HG03571 (cell line): ENCODE measurements around the gene IFIT1B.
"Not testable (repeated sequence)": the region's sequence is repeated elsewhere in the genome, so short reads cannot be mapped to it uniquely, and the experiment has no call there.

Experiments used
- ATAC-seq: cut with Tn5 transposase; IDR thresholded peaks from one replicate; pipeline ENCODE4 v1.9.1; 2021; ENCODE audit not compliant: unreplicated experiment

IFIT1B gene

DNA sequence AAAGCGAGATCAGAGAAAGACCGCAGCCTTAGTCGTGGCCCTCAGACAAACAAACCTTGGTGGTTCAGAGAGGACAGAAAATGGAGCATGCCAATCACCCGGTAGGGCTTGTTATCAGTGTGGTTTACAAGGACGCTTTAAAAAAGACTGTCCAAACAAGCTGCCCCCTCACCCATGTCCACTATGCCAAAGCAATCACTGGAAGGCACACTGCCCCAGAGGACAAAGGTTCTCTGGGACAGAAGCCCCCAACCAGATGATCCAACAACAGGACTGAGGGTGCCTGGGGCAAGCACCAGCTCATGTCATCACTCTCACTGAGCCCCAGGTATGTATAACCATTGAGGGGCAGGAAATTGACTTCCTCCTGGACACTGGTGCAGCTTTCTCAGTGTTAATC, 31.4 kb downstream of the IFIT1B start:
- ATAC-seq: not testable (repeated sequence)

DNA sequence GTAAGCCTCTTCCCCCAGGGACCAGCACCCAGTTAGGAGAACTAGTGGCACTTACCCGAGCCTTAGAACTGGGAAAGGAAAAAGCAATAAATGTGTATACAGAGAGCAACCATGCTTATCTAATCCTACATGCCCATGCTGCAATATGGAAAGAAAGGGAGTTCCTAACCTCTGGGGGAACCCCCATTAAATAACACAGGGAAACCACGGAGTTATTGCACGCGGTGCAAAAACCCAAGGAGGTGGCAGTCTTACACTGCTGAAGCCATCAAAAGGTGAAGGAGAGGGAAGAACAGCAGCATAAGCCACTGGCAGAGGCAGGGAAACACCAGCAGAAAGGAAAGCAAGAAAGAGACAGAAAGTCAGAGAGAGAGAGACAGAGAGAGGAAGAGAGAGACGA, 32.7 kb downstream of the IFIT1B start:
- not testable (repeated sequence) for ATAC-seq

DNA sequence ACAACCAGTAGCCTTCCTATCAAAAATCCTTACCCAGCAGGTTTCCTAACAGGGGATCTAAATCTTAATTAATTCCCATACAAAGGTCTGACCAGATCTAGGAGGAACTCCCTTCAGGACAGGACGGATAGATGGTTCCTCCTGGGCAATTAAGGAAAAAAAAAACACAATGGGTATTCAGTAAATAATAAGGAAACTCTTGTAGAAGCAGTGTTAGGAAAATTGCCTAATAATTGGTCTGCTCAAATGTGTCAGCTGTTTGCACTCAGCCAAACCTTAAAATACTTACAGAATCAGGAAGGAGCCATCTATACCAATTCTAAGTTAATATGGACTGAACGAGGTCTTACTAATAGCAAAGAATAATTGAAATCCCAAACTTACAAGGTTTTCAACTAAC, 33.3 kb downstream of the IFIT1B start:
- not testable (repeated sequence) for ATAC-seq

DNA sequence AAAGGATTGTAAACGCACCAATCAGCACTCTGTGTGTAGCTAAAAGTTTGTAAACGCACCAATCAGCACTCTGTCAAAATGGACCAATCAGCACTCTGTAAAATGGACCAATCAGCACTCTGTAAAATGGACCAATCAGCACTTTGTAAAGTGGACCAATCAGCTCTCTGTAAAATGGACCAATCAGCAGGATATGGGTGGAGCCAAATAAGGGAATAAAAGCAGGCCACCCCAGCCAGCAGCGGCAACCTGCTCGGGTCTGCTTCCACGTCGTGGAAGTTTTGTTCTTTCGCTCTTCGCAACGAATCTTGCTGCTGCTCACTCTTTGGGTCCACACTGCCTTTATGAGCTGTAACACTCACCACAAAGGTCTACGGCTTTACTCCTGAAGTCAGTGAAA, 34.4 kb downstream of the IFIT1B start:
- ATAC-seq: not testable (repeated sequence)

DNA sequence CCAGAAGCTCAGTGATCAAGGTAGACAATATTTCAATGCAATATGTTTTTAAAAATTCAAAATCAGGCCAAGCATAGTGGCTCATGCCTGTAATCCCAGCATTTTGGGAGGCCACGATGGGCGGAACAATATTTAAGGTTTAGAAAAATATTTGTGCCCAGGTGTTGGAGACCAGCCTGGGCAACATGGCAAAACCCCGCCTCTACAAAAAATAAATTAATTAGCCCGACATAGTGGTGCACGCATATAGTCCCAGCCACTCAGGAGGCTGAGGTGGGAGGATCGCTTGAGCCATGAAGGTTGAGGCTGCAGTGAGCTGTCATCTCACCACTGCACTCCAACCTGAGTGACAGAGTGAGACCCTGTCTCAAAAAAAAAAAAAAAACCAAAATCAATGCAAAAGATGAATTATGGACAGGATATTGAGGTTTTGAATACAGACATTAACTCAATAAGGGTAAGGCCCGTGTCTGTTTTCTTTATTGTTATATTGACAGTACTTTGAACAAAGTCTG, 35.6 kb downstream of the IFIT1B start:
- no peak for ATAC-seq

DNA sequence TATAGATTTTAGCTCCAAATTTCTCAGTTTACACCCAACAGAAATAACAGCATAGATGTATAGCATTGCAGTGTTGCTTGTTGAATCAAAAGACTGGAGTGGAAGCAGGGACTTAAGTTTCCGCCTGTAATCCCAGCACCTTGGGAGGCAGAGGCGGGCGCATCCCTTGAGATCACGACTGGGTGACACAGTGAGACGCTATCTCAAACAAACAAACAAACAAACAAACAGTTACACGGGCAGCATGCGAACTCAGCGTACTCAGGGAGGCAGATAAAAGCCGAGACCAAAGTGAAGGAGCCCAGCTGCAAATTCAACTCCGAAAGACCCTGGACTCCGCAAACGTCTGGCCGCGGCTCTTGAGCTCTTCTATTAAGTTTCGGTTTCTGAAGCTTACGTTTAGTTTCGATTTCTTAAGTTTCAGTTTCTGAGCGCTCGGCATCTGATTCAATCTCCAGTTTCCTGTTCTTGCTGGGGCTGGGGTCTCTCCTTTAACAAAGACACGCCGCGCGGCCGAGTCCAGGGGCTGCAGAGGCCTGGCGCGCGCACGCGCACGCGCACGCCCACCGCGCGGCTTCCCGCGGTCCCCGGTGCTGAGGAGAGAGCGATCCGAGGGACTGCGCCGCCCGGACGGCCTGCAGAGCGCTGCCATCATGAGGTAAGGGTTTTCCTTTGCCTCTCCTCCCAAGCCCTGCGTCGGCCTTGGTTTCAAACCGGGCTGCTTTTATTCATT, 36.5 kb downstream of the IFIT1B start, which contains the start of gene IFIT5:
Gene IFIT5, plus strand, starts transcription at position 423 of the 733 bp plus-strand sequence. Its CDS starts 231 bp downstream, at position 654.
- peak; percentile 80 for ATAC-seq

DNA sequence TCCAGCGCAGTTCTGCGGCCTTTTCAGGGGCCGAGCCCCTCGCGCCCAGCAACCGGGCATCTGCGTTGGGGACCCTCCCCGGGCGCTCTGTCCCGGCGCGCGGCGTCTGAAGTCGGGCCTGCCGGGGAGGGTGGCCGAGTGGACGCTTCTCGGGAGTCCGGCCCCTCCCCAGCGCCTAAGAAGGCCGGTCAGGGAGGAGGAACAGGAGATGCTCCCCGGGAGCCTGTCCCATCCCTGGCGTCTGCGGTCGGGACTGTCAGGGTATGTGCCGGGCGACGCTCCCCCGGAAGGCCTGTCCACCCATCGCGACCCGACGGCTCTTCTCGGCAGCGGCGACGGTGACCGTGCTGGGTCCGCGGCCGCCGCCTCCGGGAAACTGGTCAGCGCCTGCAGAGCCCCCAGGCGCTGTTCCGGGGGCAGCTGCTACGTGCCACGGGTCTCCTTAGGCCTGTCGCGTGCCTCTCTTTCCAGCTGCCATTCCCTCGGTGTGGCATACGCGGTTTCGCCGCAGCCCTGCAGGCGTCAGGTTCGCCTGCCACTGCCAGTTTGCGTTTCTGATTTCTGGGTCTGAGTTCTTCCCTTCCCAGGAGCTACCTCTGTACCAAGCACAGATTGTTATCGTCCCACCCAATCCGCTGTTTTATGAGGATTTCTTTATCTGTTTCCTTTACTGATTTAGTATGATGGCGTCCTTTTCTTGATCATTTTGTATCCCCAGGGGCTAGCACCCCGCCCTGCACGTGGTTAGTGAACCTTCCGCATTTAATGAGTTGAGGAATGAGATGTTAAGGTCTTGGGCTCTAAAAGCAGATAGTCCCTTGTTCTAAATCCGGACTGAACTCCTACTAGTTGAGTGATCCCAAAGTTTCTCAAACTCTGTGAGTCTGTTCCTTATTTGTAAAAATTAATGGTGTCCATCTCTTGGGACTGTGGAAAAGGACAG, 37.3 kb downstream of the IFIT1B start:
- peak; percentile 35 for ATAC-seq

DNA sequence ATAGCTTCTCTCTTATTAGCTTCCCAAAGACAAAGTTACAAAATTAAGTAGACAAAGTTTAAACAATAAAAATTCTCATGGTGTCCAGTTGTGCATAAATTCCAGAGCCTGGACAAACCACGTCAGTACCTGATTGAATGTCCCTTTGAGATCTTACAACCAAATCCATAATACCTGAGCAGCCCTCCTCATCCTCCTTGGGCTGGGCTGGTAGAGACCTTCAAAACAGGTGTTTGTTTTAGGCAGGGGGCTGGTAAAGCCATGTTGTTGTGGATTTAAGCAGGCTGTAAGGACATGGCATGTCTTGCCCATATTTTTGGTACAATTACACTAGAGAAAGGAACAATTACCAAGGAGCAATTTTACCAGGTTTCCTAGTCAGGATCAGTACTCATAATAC, 38.6 kb downstream of the IFIT1B start:
- no peak for ATAC-seq

DNA sequence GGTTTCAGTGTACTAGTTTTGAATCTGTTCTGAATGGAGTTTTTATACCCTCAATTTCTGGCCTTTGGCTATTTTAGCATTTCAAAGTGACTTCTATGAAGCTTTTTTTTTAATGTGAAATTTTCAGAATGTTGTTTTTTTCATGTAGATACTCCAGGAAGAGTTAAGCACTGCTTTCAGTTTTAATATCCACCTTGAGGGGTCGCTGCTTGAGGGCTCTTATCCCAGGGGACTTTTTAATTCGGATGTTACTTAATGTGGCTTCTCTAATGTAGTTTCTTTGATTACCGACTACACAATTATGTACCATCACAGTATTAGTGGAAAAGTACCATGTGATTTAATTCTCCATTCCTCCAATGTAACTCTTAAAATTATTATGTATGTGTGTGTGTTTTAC, 41.7 kb downstream of the IFIT1B start:
- ATAC-seq: no peak

DNA sequence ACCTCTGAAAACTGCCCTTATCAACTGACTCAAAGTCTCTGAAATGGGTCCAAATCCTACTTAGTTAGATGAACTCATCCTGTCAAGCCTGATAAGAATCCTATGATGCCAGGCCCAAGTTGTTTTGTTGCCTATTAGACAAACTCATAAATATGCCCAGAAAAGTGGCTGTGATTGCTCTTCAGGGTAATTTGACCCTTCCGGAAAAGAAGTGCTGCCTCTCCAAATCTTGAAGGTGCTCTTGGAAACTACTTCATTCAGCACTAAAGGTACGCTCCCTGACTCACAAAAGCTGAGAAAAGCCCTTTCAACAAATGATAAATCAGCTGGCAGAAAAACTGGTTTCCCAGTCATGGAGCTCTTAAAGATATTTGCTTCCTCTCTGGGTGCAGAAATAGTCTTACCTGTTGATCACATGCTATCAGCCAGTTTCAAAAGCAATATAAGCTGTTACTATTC, 43.2 kb downstream of the IFIT1B start:
- ATAC-seq: no peak

DNA sequence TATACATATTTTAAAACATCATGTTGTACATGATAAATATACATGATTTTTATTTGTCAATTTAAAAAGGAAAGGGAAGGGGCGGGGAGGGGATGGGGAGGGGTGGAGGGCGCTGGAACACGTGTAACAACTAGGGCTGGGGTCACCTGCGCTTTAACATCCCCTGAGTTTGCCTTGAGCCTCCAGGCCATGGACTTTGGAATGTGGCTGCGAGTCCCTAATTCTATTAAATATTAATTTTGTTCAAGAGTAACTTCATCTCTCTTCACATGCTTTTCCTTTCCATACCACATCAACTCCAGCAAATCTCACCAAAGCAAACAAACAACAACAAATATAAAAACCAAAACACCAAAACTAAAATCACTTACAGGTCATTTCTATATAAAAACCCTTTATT, 47.1 kb downstream of the IFIT1B start:
- ATAC-seq: no peak

DNA sequence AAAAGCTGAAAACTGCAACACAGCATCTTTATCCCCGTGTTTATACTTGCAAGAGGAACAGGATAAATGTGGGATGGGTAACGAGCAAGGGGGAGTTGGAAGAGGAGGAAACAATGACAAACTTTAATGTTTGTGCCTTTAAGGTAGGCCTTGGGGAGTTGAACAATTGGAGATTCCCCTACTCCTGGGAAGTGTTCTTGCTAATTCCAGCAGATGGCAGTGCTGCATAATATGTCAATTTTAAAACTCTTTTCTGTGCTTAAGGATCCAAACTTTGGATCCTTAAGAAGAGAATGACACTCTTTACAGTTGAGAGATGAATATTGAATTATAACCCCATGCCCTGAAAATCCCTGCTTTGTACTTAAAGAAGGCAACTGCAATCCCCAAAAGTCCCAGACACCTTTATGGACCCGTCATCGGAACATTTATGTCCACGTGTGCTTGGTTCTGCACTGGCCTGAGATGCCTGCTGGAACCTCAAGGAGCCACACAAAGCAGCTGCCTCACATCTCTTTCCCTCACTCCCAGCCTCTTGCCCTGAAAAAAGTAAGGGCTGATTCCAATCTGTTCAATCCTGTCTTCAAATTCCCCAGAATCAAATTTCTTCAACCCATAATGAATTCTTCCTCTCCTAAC, 48.5 kb downstream of the IFIT1B start:
- no peak for ATAC-seq

DNA sequence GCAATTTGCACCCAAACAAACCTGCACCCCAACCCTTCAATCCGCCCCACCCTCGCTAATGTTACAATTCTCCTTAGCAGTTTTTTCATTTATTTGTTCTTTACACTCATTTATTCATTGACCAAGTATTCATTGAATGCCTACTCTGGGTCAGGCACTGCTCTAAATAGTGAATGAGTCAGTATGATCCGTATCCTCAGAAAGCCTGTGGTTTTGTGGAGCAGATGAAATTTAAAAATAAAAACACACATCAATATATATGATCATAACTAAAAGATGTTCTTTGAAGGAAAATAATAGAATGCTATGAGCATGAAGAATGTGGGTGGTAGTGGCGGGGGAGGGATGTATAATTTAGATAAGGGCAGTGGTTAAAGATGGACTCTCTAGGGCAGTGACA, 49.8 kb downstream of the IFIT1B start:
- ATAC-seq: no peak

DNA sequence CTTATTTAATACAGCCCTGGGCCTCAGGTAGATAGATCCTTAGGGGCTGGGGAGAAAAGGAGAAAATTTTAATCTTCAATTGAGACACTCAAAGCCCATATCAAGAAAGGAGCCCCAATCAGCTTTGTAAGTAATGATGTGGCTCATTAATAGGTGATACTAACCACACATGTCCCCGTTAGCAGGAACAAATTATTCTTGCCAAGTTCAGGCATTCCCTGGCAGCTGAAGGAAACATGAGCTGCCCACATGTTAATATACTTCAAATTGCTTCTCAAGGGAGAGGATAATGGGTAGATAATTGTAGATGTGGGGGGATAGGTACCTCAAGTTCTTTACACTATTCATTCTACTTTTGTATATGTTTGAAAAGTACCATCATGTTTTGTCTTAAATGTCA, 51.0 kb downstream of the IFIT1B start:
- no peak for ATAC-seq

DNA sequence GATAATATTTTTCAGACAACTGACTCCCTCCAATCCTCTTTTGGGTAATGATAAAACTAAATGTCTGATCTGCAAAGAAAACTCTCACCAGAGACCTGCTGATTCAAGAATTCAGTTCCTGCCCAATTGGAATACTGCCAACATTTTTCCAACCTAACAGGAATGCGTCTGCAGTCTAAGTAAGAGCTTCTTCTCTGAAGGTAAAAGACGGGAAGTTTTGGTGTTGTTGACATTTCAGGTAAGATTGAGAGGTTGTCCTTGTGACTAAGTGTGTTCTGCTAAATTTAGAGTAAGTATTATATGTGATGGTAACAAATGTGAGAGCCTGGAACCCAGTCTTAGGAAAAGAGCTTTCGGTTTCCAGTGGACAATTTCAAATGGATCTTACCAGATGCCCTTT, 54.1 kb downstream of the IFIT1B start:
- ATAC-seq: no peak
